HEK293 (cell line): ENCODE data around the gene BRD3OS.

Source experiments
- CTCF ChIA-PET: fragments of 350-600 bp; formaldehyde crosslinking; extraction: SDS; loops from one replicate; lab custom pipeline; 2021; ENCODE audit warnings: antibody characterized with exemption; lab: Yijun Ruan, JAX
- POLR2A ChIA-PET: fragments of 300-600 bp; formaldehyde crosslinking; extraction: SDS; loops from one replicate; lab custom pipeline; 2020; ENCODE audit warnings: antibody characterized with exemption, inconsistent platforms; lab: Yijun Ruan, JAX
- H3K27ac ChIP-seq: fragments of 200-500 bp; sonication (Bioruptor generic); 2 replicates; pipeline ENCODE4 v1.5.1; 2014; ENCODE audit warnings: low read depth, low read length, control low read depth, inconsistent platforms; ENCODE audit errors: extremely low read depth
- H3K36me3 ChIP-seq, 2 experiments: fragments of 200-500 bp in 1 of 2; sonication (Bioruptor generic) in 1 of 2; 1 replicate in 1 of 2; 2 replicates in 1 of 2; pipeline ENCODE4 v1.5.1; 2014 to 2017; ENCODE audit warnings: inconsistent platforms in 2 of 2, low read length in 2 of 2; ENCODE audit not compliant: control insufficient read depth in 2 of 2, insufficient read depth in 1 of 2
- H3K4me1 ChIP-seq: fragments of 200-500 bp; sonication (Bioruptor generic); 2 replicates; pipeline ENCODE4 v1.5.1; 2014; ENCODE audit warnings: mild to moderate bottlenecking, low read length, inconsistent platforms; ENCODE audit not compliant: control insufficient read depth, insufficient read depth
- H3K4me3 ChIP-seq: 2 replicates; pipeline ENCODE4 v1.5.1; 2011; ENCODE audit warnings: low read depth, mild to moderate bottlenecking, control low read depth, low read length, moderate library complexity
- H3K9me3 ChIP-seq: fragments of 200-500 bp; sonication (Bioruptor generic); 2 replicates; pipeline ENCODE4 v1.5.1; 2014; ENCODE audit warnings: low read depth, low read length, inconsistent platforms; ENCODE audit not compliant: control insufficient read depth, insufficient read depth
- ATF2 ChIP-seq: fragments of 450-650 bp; formaldehyde crosslinking; IDR thresholded peaks from 2 replicates; pipeline ENCODE4 v1.5.1; 2016; ENCODE audit warnings: missing biosample characterization, missing genetic modification characterization, low read depth
- BCL11A ChIP-seq: fragments of 450-650 bp; formaldehyde crosslinking; IDR thresholded peaks from 2 replicates; pipeline ENCODE4 v1.5.1; 2016; ENCODE audit warnings: low read depth, missing biosample characterization, missing genetic modification characterization
- HOXD13 ChIP-seq: sonication (generic); formaldehyde crosslinking; IDR thresholded peaks from 2 replicates; pipeline ENCODE4 v1.8.0; 2022; ENCODE audit warnings: missing genetic modification reagents, borderline replicate concordance
- IKZF3 ChIP-seq: fragments of 450-650 bp; IDR thresholded peaks from 2 replicates; pipeline ENCODE4 v1.5.0; 2018; ENCODE audit warnings: missing biosample characterization, mild to moderate bottlenecking, missing genetic modification characterization, moderate library complexity
- KLF9 ChIP-seq: fragments of 450-650 bp; formaldehyde crosslinking; IDR thresholded peaks from 2 replicates; pipeline ENCODE4 v1.5.1; 2016; ENCODE audit warnings: missing biosample characterization, missing genetic modification characterization, low read depth
- MEIS1 ChIP-seq: sonication (generic); formaldehyde crosslinking; IDR thresholded peaks from 2 replicates; pipeline ENCODE4 v1.8.1; 2022; ENCODE audit warnings: missing genetic modification reagents, mild to moderate bottlenecking, borderline replicate concordance
- PRDM4 ChIP-seq: fragments of 450-650 bp; formaldehyde crosslinking; IDR thresholded peaks from 2 replicates; pipeline ENCODE4 v1.5.1; 2017; ENCODE audit warnings: missing biosample characterization, missing genetic modification characterization
- SP7 ChIP-seq: fragments of 450-650 bp; formaldehyde crosslinking; IDR thresholded peaks from 2 replicates; pipeline ENCODE4 v1.5.1; 2016; ENCODE audit warnings: missing biosample characterization, missing genetic modification characterization
- ZBTB8A ChIP-seq: fragments of 450-650 bp; formaldehyde crosslinking; IDR thresholded peaks from 2 replicates; pipeline ENCODE4 v1.5.1; 2016; ENCODE audit warnings: missing biosample characterization, missing genetic modification characterization
- ZNF112 ChIP-seq: fragments of 450-650 bp; formaldehyde crosslinking; IDR thresholded peaks from 2 replicates; pipeline ENCODE4 v1.5.0; 2017; ENCODE audit warnings: missing biosample characterization, missing genetic modification characterization
- ZNF114 ChIP-seq: fragments of 450-650 bp; formaldehyde crosslinking; IDR thresholded peaks from 2 replicates; pipeline ENCODE4 v1.5.0; 2017; ENCODE audit warnings: missing biosample characterization, missing genetic modification characterization
- ZNF155 ChIP-seq: fragments of 450-650 bp; formaldehyde crosslinking; IDR thresholded peaks from 2 replicates; pipeline ENCODE4 v1.5.1; 2016; ENCODE audit warnings: missing biosample characterization, missing genetic modification characterization
- ZNF16 ChIP-seq: fragments of 450-650 bp; formaldehyde crosslinking; IDR thresholded peaks from 2 replicates; pipeline ENCODE4 v1.5.1; 2016; ENCODE audit warnings: low read depth, missing biosample characterization, missing genetic modification characterization
- ZNF175 ChIP-seq: fragments of 450-650 bp; formaldehyde crosslinking; IDR thresholded peaks from 2 replicates; pipeline ENCODE4 v1.5.1; 2016; ENCODE audit warnings: missing biosample characterization, missing genetic modification characterization
- ZNF18 ChIP-seq: fragments of 450-650 bp; formaldehyde crosslinking; IDR thresholded peaks from 2 replicates; pipeline ENCODE4 v1.5.1; 2016; ENCODE audit warnings: missing biosample characterization, missing genetic modification characterization
- ZNF202 ChIP-seq: fragments of 450-650 bp; formaldehyde crosslinking; IDR thresholded peaks from 2 replicates; pipeline ENCODE4 v1.5.1; 2016; ENCODE audit warnings: missing biosample characterization, missing genetic modification characterization, borderline replicate concordance
- ZNF24 ChIP-seq: fragments of 450-650 bp; formaldehyde crosslinking; IDR thresholded peaks from 2 replicates; pipeline ENCODE4 v1.5.1; 2016; ENCODE audit warnings: missing biosample characterization, missing genetic modification characterization
- ZNF26 ChIP-seq: fragments of 450-650 bp; formaldehyde crosslinking; IDR thresholded peaks from 2 replicates; pipeline ENCODE4 v1.5.1; 2016; ENCODE audit warnings: missing biosample characterization, missing genetic modification characterization
- ZNF394 ChIP-seq: fragments of 450-650 bp; formaldehyde crosslinking; IDR thresholded peaks from 2 replicates; pipeline ENCODE4 v1.5.1; 2016; ENCODE audit warnings: missing biosample characterization, missing genetic modification characterization, mild to moderate bottlenecking, moderate library complexity, borderline replicate concordance
- ZNF423 ChIP-seq: fragments of 450-650 bp; formaldehyde crosslinking; IDR thresholded peaks from 2 replicates; pipeline ENCODE4 v1.5.1; 2016; ENCODE audit warnings: missing biosample characterization, missing genetic modification characterization
- ZNF521 ChIP-seq: fragments of 450-650 bp; formaldehyde crosslinking; IDR thresholded peaks from 2 replicates; pipeline ENCODE4 v1.5.1; 2017; ENCODE audit warnings: missing biosample characterization, mild to moderate bottlenecking, missing genetic modification characterization
- ZNF544 ChIP-seq: fragments of 450-650 bp; formaldehyde crosslinking; IDR thresholded peaks from 2 replicates; pipeline ENCODE4 v1.5.0; 2017; ENCODE audit warnings: missing biosample characterization, missing genetic modification characterization
- ZNF549 ChIP-seq: fragments of 450-650 bp; IDR thresholded peaks from 2 replicates; pipeline ENCODE4 v1.5.1; 2018; ENCODE audit warnings: missing biosample characterization, missing genetic modification characterization, mild to moderate bottlenecking, inconsistent platforms, moderate library complexity
- ZNF677 ChIP-seq: fragments of 450-650 bp; IDR thresholded peaks from 2 replicates; pipeline ENCODE4 v1.5.0; 2018; ENCODE audit warnings: missing biosample characterization, mild to moderate bottlenecking, missing genetic modification characterization, moderate library complexity
- ZNF747 ChIP-seq: fragments of 450-650 bp; formaldehyde crosslinking; IDR thresholded peaks from 2 replicates; pipeline ENCODE4 v1.5.1; 2016; ENCODE audit warnings: missing biosample characterization, missing genetic modification characterization
- ZNF776 ChIP-seq: fragments of 450-650 bp; formaldehyde crosslinking; IDR thresholded peaks from 2 replicates; pipeline ENCODE4 v1.5.0; 2017; ENCODE audit warnings: missing biosample characterization, missing genetic modification characterization, borderline replicate concordance
- ZNF837 ChIP-seq: fragments of 450-650 bp; formaldehyde crosslinking; IDR thresholded peaks from 2 replicates; pipeline ENCODE4 v1.5.1; 2016; ENCODE audit warnings: missing biosample characterization, missing genetic modification characterization

The BRD3OS gene

GRCh38 chr9:134044944-134045343, 19.7 kb downstream of the BRD3OS start:
- no peak overlapping the region for H3K27ac ChIP-seq
- CTCF ChIA-PET, result interaction anchor here (0.5 kb wide), 1 partner anchor 22 kb away, joined by 3 read pairs; no protein-coding TSS in a partner anchor
- H3K4me1 ChIP-seq, result no peaks in the 10 kb centered on the region
- POLR2A ChIA-PET, result no interaction called here
- TF ChIP-seq SP7 (tag by site-specific recombination) (no peak), ZNF521 (tag by site-specific recombination) (no peak), ZNF16 (tag by site-specific recombination) (no peak), PRDM4 (tag by site-specific recombination) (no peak), KLF9 (tag by site-specific recombination) (no peak), ZNF677 (tag by site-specific recombination) (no peak), ZNF18 (tag by site-specific recombination) (no peak), ZNF549 (tag by site-specific recombination) (no peak), BCL11A (tag by site-specific recombination) (no peak), ZNF544 (no peak)
- no peak overlapping the region for H3K4me3 ChIP-seq
- H3K36me3 ChIP-seq, result peaks cover 2 to 95% of the 10 kb centered on the region in 2 experiments
- no peaks in the 10 kb centered on the region for H3K9me3 ChIP-seq

GRCh38 chr9:134045841-134046544, 20.7 kb downstream of the BRD3OS start:
- no peak overlapping the region for H3K4me3 ChIP-seq
- no peak overlapping the region for H3K27ac ChIP-seq
- H3K4me1 ChIP-seq, result no peaks in the 10 kb centered on the region
- TF ChIP-seq ZNF155 (tag by site-specific recombination) (no peak), ZNF24 (tag by site-specific recombination) (no peak), ZNF114 (tag by site-specific recombination) (no peak), ZNF747 (tag by site-specific recombination) (no peak), IKZF3 (no peak), ZNF175 (tag by site-specific recombination) (no peak), ZNF677 (tag by site-specific recombination) (no peak), ZNF776 (no peak), ZNF837 (tag by site-specific recombination) (no peak), ZNF112 (tag by site-specific recombination) (no peak), MEIS1 (CRISPR knock-in tag) (no peak), ZNF202 (tag by site-specific recombination) (no peak), ZNF423 (tag by site-specific recombination) (no peak), ZNF26 (tag by site-specific recombination) (no peak), ATF2 (tag by site-specific recombination) (no peak), ZBTB8A (tag by site-specific recombination) (no peak), HOXD13 (CRISPR knock-in tag) (no peak), ZNF394 (tag by site-specific recombination) (no peak)
- no peaks in the 10 kb centered on the region for H3K9me3 ChIP-seq
- CTCF ChIA-PET, result no interaction called here
- POLR2A ChIA-PET, result no interaction called here
- peaks cover 0 to 95% of the 10 kb centered on the region in 2 experiments; a peak in 2 of 3 replicates for H3K36me3 ChIP-seq
